Activated naive CD8-positive, alpha-beta T cell treated with anti-CD3 and anti-CD28 coated beads, Interleukin-2, amount 50 U/mL, for 24 hours (primary cell): ENCODE data around the gene ENTPD6.
"Not testable (repeated sequence)": the region's sequence is repeated elsewhere in the genome, so short reads cannot be mapped to it uniquely, and the experiment has no call there.

Experiments
- ATAC-seq: fragments of 150-1000 bp; cut with Tn5 transposase; one replicate; pipeline ENCODE4 v1.10.0; 2021
- DNase-seq: peaks from one replicate; pipeline ENCODE4 v3.0.0; 2021
- H3K27ac Mint-ChIP-seq: one replicate; pipeline ENCODE4 v1.8.0; 2021; ENCODE audit warnings: mild to moderate bottlenecking, mixed read lengths
- H3K27me3 Mint-ChIP-seq: one replicate; pipeline ENCODE4 v1.8.0; 2021; ENCODE audit warnings: mixed read lengths
- H3K36me3 Mint-ChIP-seq: one replicate; pipeline ENCODE4 v1.8.0; 2021; ENCODE audit warnings: low read depth, mixed read lengths
- H3K4me1 Mint-ChIP-seq: one replicate; pipeline ENCODE4 v1.8.0; 2021; ENCODE audit warnings: mixed read lengths
- H3K4me3 Mint-ChIP-seq: one replicate; pipeline ENCODE4 v1.8.0; 2021; ENCODE audit warnings: mild to moderate bottlenecking, moderate library complexity, mixed read lengths
- H3K9me3 Mint-ChIP-seq: one replicate; pipeline ENCODE4 v1.8.0; 2021; ENCODE audit warnings: mixed read lengths

Gene ENTPD6

GRCh38 chr20:25254986-25255680 lies 59.6 kb downstream of the ENTPD6 start:
- Mint-ChIP-seq H3K27ac (no peak overlapping the region), H3K9me3 (no peaks in the 10 kb centered on the region), H3K27me3 (no peaks in the 10 kb centered on the region), H3K4me1 (peaks cover 59% of the 10 kb centered on the region), H3K4me3 (no peak overlapping the region), H3K36me3 (peaks cover 12% of the 10 kb centered on the region)
- no peak for ATAC-seq
- no peak for DNase-seq

- Mint-ChIP-seq H3K36me3 (peaks cover 21% of the 10 kb centered on the region), H3K4me1 (peaks cover 55% of the 10 kb centered on the region), H3K27me3 (no peaks in the 10 kb centered on the region), H3K9me3 (no peaks in the 10 kb centered on the region), H3K27ac (no peak overlapping the region), H3K4me3 (no peak overlapping the region)
- DNase-seq, result no peak
- no peak for ATAC-seq
Measured at GRCh38 chr20:25256226-25256859, 60.8 kb downstream of the ENTPD6 start.

- DNase-seq, result no peak
- no peak overlapping the region for H3K4me3 Mint-ChIP-seq
- H3K4me1 Mint-ChIP-seq, result peaks cover 47% of the 10 kb centered on the region
- peaks cover 29% of the 10 kb centered on the region for H3K36me3 Mint-ChIP-seq
- H3K27ac Mint-ChIP-seq, result no peak overlapping the region
- ATAC-seq, result no peak
- H3K9me3 Mint-ChIP-seq, result no peaks in the 10 kb centered on the region
- no peaks in the 10 kb centered on the region for H3K27me3 Mint-ChIP-seq
Measured at GRCh38 chr20:25257130-25257529, 61.6 kb downstream of the ENTPD6 start.

GRCh38 chr20:25257756-25258475 lies 62.4 kb downstream of the ENTPD6 start:
- no peak overlapping the region for H3K27ac Mint-ChIP-seq
- H3K27me3 Mint-ChIP-seq, result no peaks in the 10 kb centered on the region
- DNase-seq (no peak), ATAC-seq (no peak)
- no peak overlapping the region for H3K4me3 Mint-ChIP-seq
- H3K36me3 Mint-ChIP-seq, result peaks cover 25% of the 10 kb centered on the region
- peaks cover 39% of the 10 kb centered on the region for H3K4me1 Mint-ChIP-seq
- no peaks in the 10 kb centered on the region for H3K9me3 Mint-ChIP-seq

- H3K27ac Mint-ChIP-seq, result no peak overlapping the region
- no peak for DNase-seq
- no peak for ATAC-seq
- no peak overlapping the region for H3K4me3 Mint-ChIP-seq
- H3K9me3 Mint-ChIP-seq, result no peaks in the 10 kb centered on the region
- H3K36me3 Mint-ChIP-seq, result peaks cover 22% of the 10 kb centered on the region
- no peaks in the 10 kb centered on the region for H3K27me3 Mint-ChIP-seq
- H3K4me1 Mint-ChIP-seq, result peaks cover 35% of the 10 kb centered on the region
Measured at GRCh38 chr20:25258476-25258805, 62.9 kb downstream of the ENTPD6 start.

GRCh38 chr20:25258828-25259227 lies 63.3 kb downstream of the ENTPD6 start:
- no peaks in the 10 kb centered on the region for H3K9me3 Mint-ChIP-seq
- DNase-seq (no peak), ATAC-seq (no peak)
- H3K36me3 Mint-ChIP-seq, result peaks cover 22% of the 10 kb centered on the region
- H3K27ac Mint-ChIP-seq, result peak overlapping the region; percentile 77
- no peaks in the 10 kb centered on the region for H3K27me3 Mint-ChIP-seq
- no peak overlapping the region for H3K4me3 Mint-ChIP-seq
- H3K4me1 Mint-ChIP-seq, result peaks cover 32% of the 10 kb centered on the region

GRCh38 chr20:25259358-25259757 lies 63.8 kb downstream of the ENTPD6 start:
- Mint-ChIP-seq H3K4me1 (peaks cover 32% of the 10 kb centered on the region), H3K27ac (peak overlapping the region; percentile 77), H3K4me3 (peak overlapping the region; percentile 12), H3K9me3 (no peaks in the 10 kb centered on the region), H3K36me3 (peaks cover 24% of the 10 kb centered on the region), H3K27me3 (no peaks in the 10 kb centered on the region)
- peak; percentile 55 for ATAC-seq
- no peak for DNase-seq

- Mint-ChIP-seq H3K36me3 (peaks cover 28% of the 10 kb centered on the region), H3K27ac (peak overlapping the region; percentile 77), H3K4me1 (peaks cover 32% of the 10 kb centered on the region), H3K4me3 (peak overlapping the region; percentile 12), H3K27me3 (no peaks in the 10 kb centered on the region), H3K9me3 (no peaks in the 10 kb centered on the region)
- peak; percentile 81 for ATAC-seq
- peak; percentile 32 for DNase-seq
Measured at GRCh38 chr20:25259788-25260254, 64.3 kb downstream of the ENTPD6 start.

GRCh38 chr20:25260770-25261437 lies 65.4 kb downstream of the ENTPD6 start:
- not testable (repeated sequence) for H3K27me3 Mint-ChIP-seq, H3K27ac Mint-ChIP-seq, ATAC-seq, H3K9me3 Mint-ChIP-seq, DNase-seq
- H3K36me3 Mint-ChIP-seq, result peaks cover 28% of the 10 kb centered on the region
- H3K4me3 Mint-ChIP-seq, result peak overlapping the region; percentile 2
- H3K4me1 Mint-ChIP-seq, result peaks cover 32% of the 10 kb centered on the region

GRCh38 chr20:25269057-25269832 lies 73.7 kb downstream of the ENTPD6 start:
- Mint-ChIP-seq H3K27me3 (no peaks in the 10 kb centered on the region), H3K27ac (no peak overlapping the region), H3K36me3 (peaks cover 18% of the 10 kb centered on the region), H3K4me3 (no peak overlapping the region), H3K4me1 (peaks cover 7% of the 10 kb centered on the region), H3K9me3 (no peaks in the 10 kb centered on the region)
- no peak for ATAC-seq
- DNase-seq, result no peak

GRCh38 chr20:25269833-25270170 lies 74.3 kb downstream of the ENTPD6 start:
- ATAC-seq (no peak), DNase-seq (no peak)
- H3K4me3 Mint-ChIP-seq, result no peak overlapping the region
- H3K27ac Mint-ChIP-seq, result no peak overlapping the region
- no peaks in the 10 kb centered on the region for H3K9me3 Mint-ChIP-seq
- H3K27me3 Mint-ChIP-seq, result no peaks in the 10 kb centered on the region
- peaks cover 15% of the 10 kb centered on the region for H3K36me3 Mint-ChIP-seq
- H3K4me1 Mint-ChIP-seq, result peaks cover 7% of the 10 kb centered on the region

- peaks cover 15% of the 10 kb centered on the region for H3K36me3 Mint-ChIP-seq
- H3K9me3 Mint-ChIP-seq, result no peaks in the 10 kb centered on the region
- H3K27ac Mint-ChIP-seq, result no peak overlapping the region
- peaks cover 7% of the 10 kb centered on the region for H3K4me1 Mint-ChIP-seq
- no peak overlapping the region for H3K4me3 Mint-ChIP-seq
- no peaks in the 10 kb centered on the region for H3K27me3 Mint-ChIP-seq
- ATAC-seq (no peak), DNase-seq (no peak)
Measured at GRCh38 chr20:25270829-25271251, 75.3 kb downstream of the ENTPD6 start.

GRCh38 chr20:25271486-25272222 lies 76.1 kb downstream of the ENTPD6 start:
- DNase-seq (no peak), ATAC-seq (no peak)
- Mint-ChIP-seq H3K36me3 (peaks cover 15% of the 10 kb centered on the region), H3K27me3 (no peaks in the 10 kb centered on the region), H3K9me3 (no peaks in the 10 kb centered on the region), H3K4me1 (peaks cover 7% of the 10 kb centered on the region), H3K4me3 (no peak overlapping the region), H3K27ac (no peak overlapping the region)
